Measurements from ENCODE around the gene PLCG1. TPM values are rescaled to one million over a fixed set of nuclear protein-coding genes. Genes with fewer than 3 reads are reported as not detected.
A peak's percentile ranks its signal among the peaks of the same experiment; 100 is the strongest.

PLCG1 gene
- total RNA-seq, 1 experiment from 2014 or later = 45.6 TPM

DNA sequence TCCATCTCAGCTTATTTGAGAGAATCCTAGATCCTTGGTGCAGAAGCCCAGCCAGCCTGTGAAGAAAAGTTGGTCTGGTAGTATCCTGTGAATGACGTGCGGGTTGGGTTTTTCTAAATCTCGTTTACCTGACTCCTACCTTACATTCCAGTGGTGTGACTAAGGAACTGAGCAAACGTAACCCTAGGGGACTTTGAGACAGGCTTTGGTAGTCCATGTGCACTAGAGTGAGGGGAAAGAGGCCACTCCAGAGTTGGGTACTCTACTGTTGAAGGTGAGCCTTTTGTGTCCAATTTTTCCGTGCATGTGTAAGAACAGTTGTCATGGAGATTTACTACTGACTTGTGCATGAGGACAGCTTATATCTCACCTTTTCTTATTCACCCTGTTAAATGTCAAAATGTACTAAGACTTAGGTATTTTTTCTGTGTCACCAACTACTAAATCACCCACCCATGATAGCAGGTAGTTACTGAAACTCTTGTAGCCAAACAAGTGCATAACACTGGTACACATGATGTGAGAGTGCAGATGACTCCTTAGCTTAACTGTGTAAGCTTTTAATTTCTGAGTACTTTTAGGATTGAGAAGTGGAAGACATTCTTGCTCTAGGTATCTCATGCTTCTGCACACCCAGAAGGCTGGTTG, 26.3 kb upstream of the PLCG1 start:
- POLR2A ChIA-PET = interaction anchor here (1.3 kb wide), 1 partner anchor 119 kb away, joined by 6 read pairs; no protein-coding TSS in a partner anchor
- RAD21 ChIA-PET (ENCODE audit: low non-redundant PET in 1 of 2, low total read pairs in 2 of 2, uncharacterized antibody in 2 of 2, unreplicated experiment in 2 of 2) = no interaction called here
- H4K20me1 ChIP-seq (ENCODE audit: insufficient read depth) = peaks cover 11% of the 10 kb centered on the region; the same call in 1 of the 2 replicates
- H3K9me3 ChIP-seq (ENCODE audit: control insufficient read depth in 1 of 2, insufficient read depth in 1 of 2, low read depth in 1 of 2, low read length in 2 of 2) = no peaks in the 10 kb centered on the region
- H3K9me2 ChIP-seq (ENCODE audit: insufficient read depth) = no peaks in the 10 kb centered on the region
- no peak overlapping the region for H3K9ac ChIP-seq (ENCODE audit: low read length)
- BruUV-seq (replicated peaks) = no TSS peak
- peaks cover 4 to 15% of the 10 kb centered on the region in 2 experiments; a peak in 2 of 4 replicates for H3K4me1 ChIP-seq (ENCODE audit: control insufficient read depth in 1 of 2, insufficient read depth in 2 of 2, low read length in 2 of 2)
- intact Hi-C loops (cut with micrococcal nuclease) = no loop called here
- no peak overlapping the region for H3K27ac ChIP-seq (ENCODE audit: low read depth, low read length)
- no peaks in the 10 kb centered on the region for H3K27me3 ChIP-seq (ENCODE audit: insufficient read depth, low read length)
- H3K36me3 ChIP-seq (ENCODE audit: control insufficient read depth in 1 of 2, insufficient read depth in 2 of 2, low read length in 2 of 2) = peaks cover 63 to 73% of the 10 kb centered on the region in 2 experiments
- CTCF ChIA-PET = no interaction called here
- TF ChIP-seq REST (IDR thresholded peaks at IDR 0.05; ENCODE audit: low read depth) = no peak
- no peak for TF ChIP-seq CEBPB (IDR thresholded peaks at IDR 0.05; ENCODE audit: low read depth)
- TF ChIP-seq SRF (IDR thresholded peaks at IDR 0.05; ENCODE audit: low read depth) = no peak
- TF ChIP-seq SIN3A (IDR thresholded peaks at IDR 0.05; ENCODE audit: low read depth) = no peak
- no peak for TF ChIP-seq ZNF274 (IDR thresholded peaks at IDR 0.05; ENCODE audit: low read depth, low read length)
- no peak for TF ChIP-seq POLR2AphosphoS5 (IDR thresholded peaks at IDR 0.05; ENCODE audit: low read depth, low read length)
- no peak for TF ChIP-seq EZH2 (IDR thresholded peaks at IDR 0.05)
- no peak for TF ChIP-seq ZBTB33 (IDR thresholded peaks at IDR 0.05; ENCODE audit: extremely low read depth, insufficient replicate concordance, low read length)
- no peak for TF ChIP-seq ATF3 (IDR thresholded peaks at IDR 0.05)
- TF ChIP-seq EZH2phosphoT487 (IDR thresholded peaks at IDR 0.05; ENCODE audit: borderline replicate concordance) = no peak
- no peak for TF ChIP-seq MAX (IDR thresholded peaks at IDR 0.05)
- no peak for TF ChIP-seq CTCF (IDR thresholded peaks at IDR 0.05 in 2 of 3, conservative IDR thresholded peaks at IDR 0.05 in 1 of 3; ENCODE audit: borderline replicate concordance in 1 of 3, insufficient read depth in 1 of 3, low read depth in 2 of 3, low read length in 2 of 3)
- H2AFZ ChIP-seq (ENCODE audit: low read depth, low read length, poor library complexity, severe bottlenecking) = no peak overlapping the region
- no peak overlapping the region for H3K4me3 ChIP-seq (replicated peaks in 1 of 2; ENCODE audit: low read depth in 1 of 2, low read length in 2 of 2)
- no peak for DNase-seq (ENCODE audit: low read depth, low spot score)
- peak; percentile 30; the same call in 1 of the 2 replicates for ATAC-seq
- peaks cover 60% of the 10 kb centered on the region for H3K79me2 ChIP-seq (ENCODE audit: insufficient read depth, low read length)
- H3K4me2 ChIP-seq (ENCODE audit: low read length) = no peak overlapping the region
